GM18499 (cell line): ENCODE results near the gene TERB2.
"Not testable (repeated sequence)": the region's sequence is repeated elsewhere in the genome, so short reads cannot be mapped to it uniquely, and the experiment has no call there.

ENCODE experiments used
- ATAC-seq: cut with Tn5 transposase; IDR thresholded peaks from one replicate; pipeline ENCODE4 v1.9.1; 2021; ENCODE audit warnings: moderate number of reproducible peaks; ENCODE audit not compliant: insufficient read depth, unreplicated experiment

The TERB2 gene, protein sequence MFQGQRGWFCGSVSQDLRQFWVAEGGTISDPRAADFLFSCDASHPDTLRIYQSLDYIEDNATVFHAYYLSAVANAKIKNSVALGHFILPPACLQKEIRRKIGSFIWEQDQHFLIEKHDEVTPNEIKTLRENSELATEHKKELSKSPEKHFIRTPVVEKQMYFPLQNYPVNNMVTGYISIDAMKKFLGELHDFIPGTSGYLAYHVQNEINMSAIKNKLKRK

DNA sequence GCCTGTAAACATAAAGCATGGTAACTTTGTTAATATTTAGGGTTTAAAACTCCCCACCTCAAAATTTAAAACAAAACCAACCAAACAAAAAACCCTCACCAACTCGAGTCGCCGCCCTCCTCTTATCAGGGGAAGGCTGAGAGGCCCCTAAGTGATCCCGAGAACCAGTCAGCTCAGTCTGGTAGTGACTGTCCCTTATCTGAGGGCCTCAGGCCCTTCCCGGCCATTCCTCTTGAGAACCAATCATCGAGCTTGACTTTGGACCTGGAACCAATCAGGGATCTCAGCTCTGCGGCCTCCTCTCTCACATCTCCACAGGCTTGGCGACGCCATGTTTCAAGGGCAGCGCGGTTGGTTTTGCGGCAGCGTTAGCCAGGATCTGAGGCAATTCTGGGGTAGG is at the start of gene TERB2:
TSS of gene TERB2 (plus strand) at position 300 of the 400 bp plus-strand sequence. CDS start at position 332, 32 bp downstream.
- ATAC-seq: no peak

DNA sequence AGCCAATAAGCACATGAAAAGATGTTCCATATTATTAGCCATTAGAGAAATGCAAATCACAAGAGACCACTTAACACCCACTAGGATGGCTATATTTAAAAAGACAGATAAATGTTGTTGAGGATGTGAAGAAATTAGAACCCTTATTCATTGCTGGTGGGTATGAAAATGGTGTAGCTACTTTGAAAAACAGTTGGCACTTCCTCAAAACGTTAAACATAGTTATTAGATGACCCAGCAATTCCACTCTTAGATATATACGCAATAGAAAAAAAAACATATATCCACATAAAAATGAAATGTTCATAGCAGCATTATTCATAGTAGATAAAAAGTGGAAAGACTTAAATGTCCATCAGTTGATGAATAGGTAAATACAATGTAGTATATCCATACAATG is 47.1 kb upstream of the TERB2 start:
- ATAC-seq: no peak

DNA sequence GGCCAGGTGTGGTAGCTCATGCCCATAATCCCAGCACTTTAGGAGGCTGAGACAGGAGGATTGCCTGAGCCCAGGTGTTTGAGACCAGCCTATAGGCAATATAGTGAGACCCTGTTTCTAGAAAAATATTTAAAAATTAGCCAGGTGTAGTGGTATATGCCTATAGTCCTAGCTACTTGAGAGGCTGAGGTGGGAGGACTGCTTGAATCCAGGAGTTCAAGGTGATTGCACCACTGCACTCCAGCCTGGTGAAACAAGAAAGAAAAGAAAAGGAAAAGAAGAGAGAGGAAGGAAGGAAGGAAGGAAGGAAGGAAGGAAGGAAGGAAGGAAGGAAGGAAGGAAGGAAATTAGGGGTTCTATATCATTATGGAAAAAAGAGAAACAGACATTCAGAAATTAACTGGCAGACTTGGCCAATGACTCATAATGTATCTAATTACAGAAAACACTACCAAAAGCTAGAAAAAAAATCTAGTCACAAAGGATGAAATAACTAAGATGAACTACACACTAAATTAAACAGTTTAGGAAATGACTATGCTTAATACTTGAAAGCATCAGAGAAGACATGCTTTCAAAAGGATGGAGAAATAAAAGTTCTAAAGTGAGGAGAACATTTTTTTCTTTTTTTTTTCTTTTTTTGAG is 45.4 kb upstream of the TERB2 start:
- ATAC-seq: no peak

DNA sequence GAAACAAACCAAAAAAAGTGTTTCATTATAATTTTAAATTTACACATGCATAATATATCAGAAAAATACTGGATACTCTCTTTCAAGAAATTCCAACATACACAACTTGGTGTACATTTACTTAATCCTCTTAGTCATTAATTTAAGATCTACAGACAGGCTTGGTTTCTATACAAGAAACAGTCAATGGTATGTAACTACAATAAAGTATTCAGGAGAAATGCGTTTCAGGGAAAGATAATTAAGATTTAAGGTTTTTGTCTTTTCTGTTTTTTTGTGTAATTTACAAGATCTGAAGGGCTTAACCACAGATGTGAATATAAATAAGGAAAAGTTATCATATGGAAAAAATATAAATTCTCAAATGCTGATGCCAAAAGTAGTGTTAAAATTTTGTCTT is 44.3 kb upstream of the TERB2 start:
- not testable (repeated sequence) for ATAC-seq

DNA sequence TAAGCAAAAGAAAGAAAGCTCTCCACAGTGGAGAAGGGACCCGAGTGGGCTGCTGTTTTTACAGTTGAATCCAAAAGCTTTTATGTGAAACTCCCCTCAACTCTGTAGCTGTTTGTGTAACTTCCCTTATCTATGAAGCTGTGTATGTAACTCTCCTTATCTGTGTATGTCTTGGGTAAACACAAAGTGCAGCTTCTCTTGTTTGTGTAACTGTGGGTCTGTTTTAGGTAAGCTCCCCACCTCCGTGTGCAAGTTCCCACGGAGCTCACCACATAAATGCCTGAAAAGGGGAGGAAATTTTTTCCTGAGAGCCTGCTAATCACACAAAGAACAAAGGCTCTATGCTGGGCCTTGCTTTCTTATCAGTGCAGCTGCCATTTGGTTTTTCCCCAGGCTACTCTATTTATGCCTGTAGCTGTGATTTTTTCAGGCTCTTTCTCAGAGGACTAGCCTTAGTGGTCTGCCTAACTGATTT is 43.5 kb upstream of the TERB2 start:
- ATAC-seq: not testable (repeated sequence)

DNA sequence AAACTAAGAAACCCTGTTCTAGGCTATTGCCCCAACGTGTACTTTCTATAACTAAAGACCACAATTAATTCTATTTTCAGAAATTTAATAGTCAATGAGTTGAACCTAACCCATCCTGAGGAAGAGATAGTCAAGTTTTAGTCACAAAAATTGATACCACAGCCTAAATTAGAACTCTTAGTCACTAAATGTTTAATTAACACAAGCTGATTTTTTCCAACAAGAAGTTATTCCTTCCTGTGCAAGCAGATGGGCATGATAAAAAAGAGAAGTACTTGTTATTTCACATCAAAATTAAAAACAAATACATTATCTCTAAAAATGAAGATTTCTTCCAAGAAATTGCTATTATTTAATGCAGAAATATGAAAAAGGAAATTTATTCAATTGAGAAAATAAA is 38.4 kb upstream of the TERB2 start:
- no peak for ATAC-seq

DNA sequence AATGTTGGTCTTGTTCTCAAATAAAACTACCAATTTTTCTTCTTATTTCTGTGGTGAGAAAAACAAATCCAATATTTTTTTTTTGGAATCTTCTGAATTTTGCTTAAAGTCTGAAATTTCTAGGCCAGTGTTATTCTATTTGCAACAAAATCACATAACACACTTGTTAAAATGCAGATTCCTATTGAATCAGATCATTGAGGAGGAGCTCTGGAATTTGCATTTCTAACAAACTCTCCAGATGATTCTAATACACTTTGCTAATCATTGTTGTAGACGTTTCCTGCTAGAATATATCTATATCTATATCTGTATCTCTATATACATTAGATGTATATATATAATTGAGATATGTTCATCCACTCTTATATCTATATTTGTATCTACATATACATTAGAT is 27.8 kb upstream of the TERB2 start:
- not testable (repeated sequence) for ATAC-seq

DNA sequence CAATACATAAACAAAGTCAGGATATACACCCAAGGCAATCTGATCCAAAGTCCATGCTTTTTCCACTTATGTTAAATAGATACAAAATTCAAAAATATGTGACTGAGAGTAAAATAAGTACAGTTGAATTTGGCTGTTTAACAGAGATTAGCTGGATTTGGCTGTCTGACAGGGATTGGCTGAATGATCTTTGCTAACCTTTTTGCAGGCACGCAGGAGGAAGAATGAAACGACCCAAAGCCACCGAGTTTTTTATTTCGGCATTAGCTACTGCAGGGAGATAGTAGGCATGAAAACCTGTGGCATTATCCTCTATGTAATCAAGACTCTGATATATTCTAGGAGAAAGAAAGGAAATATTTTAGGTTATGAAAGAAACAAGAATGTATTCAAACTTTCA is 26.2 kb upstream of the TERB2 start:
- not testable (repeated sequence) for ATAC-seq

DNA sequence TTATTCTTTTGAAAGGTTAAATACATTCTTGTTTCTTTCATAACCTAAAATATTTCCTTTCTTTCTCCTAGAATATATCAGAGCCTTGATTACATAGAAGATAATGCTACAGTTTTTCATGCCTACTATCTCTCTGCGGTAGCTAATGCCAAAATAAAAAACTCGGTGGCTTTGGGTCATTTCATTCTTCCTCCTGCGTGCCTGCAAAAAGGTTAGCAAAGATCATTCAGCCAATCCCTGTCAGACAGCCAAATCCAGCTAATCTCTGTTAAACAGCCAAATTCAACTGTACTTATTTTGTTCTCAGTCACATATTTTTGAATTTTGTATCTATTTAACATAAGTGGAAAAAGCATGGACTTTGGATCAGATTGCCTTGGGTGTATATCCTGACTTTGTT is 1.8 kb downstream of the TERB2 start:
- ATAC-seq: not testable (repeated sequence)

DNA sequence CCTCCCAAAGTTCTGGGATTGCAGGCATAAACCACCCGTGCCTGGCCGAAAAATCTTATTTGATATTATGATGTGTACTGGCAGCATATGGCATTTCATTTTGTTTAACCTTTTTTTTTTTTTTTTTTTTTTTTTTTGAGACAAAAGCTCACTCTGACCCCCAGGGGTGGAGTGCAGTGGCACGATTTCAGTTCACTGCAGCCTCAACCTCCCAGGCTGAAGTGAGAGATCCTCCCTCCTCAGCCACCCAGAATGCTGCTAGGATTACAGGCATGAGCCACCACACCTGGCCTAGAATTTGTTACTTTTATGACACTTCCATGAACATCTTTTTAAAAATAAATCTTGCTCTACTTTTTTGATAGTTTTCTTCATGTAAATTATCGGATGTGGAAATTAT is 12.0 kb downstream of the TERB2 start:
- ATAC-seq: no peak

DNA sequence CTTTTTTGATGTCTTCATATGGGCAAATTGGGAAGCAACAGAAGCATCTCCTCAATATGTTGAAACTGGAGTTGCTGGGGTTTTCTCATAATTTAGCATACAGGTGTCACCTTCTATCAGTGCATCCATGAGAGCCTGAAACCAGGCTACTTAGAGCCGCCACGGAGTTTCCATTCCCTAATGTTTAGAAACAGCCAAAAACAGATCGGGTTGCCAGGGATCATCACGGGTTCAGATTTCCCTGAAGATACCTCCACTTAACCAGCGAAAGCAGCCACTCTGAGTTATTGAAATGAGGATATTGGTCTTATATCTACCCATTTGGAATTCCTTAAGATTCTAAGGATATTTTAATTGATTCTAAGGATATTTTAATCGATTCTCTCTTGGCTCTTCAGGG is 14.5 kb downstream of the TERB2 start:
- no peak for ATAC-seq

DNA sequence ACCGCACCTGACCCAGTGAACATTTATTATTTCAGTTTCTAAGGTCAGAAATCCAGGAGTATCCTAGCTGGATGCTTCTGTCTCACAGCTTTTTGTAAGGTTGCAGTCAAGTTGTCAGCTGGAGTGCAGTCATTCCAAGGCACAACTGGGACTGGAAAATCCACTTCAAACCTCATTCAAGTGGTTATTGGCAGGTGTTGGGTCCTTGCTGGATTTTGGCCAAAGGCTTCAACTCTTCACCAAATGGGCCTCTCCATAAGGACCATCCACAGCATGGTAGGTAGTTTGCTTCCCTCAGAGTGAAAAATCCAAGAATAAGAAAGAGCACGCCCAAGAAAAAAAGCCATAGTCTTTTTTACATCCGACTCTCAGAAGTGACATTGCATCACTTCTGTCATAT is 19.7 kb downstream of the TERB2 start:
- ATAC-seq: not testable (repeated sequence)

DNA sequence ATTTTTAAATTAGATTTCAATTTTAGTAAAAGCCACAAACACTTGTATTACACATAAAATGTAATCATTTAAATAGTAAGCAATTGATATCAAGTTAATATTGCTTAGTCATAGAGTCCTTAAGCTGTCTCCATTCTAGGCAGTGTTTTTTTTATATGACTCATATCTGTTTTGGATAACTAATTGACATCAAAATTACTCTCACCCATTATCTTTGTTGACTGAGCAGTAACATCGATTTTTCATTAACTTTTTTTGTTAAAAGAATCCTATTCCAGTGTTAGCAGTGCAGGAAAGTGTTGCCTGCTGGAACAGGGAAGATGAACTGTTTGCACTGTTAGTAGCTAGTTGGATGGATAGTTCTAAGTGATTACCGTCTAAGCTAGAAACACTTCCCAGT is 21.3 kb downstream of the TERB2 start:
- ATAC-seq: not testable (repeated sequence)

DNA sequence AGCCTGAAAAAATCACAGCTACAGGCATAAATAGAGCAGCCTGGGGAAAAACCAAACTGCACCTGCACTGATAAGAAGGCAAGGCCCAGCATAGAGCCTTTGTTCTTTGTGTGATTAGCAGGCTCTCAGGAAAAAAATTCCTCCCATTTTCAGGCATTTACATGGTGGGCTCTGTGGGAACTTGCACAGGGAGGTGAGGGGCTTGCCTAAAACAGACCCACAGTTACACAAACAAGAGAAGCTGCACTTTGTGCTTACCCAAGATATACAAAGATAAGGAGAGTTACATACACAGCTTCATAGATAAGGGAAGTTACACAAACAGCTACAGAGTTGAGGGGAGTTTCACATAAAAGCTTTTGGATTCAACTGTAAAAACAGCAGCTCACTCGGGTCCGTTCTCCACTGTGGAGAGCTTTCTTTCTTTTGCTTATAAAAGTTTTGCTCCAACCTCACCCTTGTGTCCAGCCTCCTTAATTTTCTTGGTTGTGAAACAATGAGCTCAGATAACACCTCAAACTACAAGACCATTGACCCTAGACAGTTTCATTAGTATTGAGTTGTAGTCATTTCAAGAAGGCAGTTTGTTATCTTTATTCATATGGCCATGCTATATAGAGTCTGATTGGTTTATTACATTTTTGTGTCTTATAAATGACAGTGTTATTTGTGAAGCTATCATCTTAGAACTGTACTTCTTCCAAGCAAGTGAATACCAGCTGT is 23.3 kb downstream of the TERB2 start:
- ATAC-seq: not testable (repeated sequence)

DNA sequence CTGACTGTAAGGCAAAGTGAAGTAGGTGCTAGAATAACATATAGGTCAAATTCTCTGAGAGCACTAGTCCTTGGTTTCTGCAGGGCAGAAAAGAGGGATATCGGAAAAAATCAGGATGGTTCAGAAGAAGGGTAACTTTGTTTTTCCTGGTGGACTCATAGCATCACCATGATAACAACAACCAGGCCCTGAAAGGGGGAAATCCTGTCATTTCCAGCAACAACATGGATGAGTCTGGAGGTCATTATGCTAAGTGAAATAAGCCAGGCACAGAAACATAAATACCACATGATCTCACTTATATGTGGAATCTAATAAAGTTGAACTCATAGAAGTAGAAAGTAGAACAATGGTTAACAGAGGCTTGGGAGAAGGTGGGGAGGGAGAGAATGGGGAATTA is 27.7 kb downstream of the TERB2 start:
- not testable (repeated sequence) for ATAC-seq

DNA sequence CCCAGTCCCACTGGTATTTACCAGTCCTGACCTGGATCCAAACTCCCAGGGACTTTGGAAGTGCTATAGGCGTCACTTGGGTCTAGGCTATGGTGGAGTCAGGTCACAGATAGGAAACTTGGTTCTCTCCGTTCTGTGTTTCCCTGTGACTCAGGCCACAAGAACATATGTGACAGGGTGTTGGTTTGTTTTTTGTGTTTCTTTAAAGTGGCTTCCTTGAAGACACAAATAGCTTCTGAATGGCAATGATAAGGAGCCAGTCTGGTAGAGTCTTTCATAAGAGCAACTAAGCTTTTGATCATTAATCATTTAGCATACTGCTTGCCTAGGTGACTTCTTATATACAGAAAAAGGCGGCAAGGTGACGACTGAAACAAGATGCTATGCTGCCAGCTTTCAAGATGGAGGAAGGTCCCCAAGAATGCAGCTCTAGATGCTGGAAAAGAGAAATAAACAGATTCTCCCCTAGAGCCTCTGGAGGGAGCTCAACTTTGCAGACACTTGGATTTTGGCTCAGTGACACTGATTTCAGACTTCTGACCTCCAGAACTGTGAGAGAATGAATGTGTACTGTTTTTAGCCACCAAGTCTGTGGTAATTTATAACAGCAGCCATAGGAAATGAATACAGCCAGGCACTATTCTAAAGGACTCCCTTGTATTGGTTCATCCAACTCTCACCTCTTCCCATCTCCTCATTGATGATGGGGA is 30.0 kb downstream of the TERB2 start:
- ATAC-seq: not testable (repeated sequence)

DNA sequence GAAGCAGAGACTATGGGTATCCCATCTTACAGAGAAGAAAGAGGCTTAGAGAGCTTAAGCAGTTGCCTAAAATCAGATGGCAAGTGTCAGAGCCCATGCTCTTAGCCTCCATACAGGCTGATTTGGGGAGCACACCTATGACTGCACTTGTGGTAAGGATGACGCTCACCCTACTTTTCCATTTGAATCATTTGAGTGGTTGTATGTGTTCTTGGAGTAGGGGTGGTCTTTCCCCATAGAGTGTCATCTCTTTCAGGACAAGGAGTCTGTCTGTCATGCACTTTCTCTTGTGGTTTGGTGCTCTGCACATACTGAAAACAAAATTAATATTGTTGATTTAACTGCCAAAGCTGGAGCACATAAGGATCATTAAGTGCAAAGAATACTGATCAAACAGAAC is 31.2 kb downstream of the TERB2 start:
- not testable (repeated sequence) for ATAC-seq

DNA sequence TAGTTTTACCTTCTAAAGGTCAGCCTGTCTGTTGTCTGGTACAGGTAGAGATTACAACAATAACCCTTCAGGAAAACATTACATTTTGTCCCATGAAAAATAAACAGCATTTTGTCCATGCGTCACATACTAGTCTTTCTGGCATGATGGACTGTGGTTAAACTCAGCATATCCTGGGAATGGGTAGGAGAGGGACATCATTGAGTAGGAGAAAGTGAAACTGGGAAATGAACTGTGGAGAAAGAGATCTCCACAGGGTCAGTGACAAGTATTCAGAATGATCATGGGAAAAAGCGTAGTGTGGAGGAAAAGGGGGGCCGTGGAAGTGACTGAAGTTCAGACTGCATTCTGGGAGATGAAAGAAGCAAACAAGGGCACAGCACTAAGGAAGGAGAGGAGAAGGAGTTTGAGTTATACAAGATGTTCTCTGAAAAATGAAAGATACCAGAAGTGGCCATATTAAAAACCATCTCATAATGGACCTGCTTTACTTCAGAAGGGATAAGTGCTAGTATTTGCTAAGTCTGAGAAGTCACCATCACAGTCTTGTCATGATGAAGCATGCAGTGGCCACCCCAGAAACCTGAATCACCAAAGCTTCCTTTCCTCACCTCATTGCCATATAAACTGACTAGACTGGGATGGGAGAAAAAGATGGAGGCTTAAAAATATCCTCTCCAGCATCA is 31.8 kb downstream of the TERB2 start:
- not testable (repeated sequence) for ATAC-seq

DNA sequence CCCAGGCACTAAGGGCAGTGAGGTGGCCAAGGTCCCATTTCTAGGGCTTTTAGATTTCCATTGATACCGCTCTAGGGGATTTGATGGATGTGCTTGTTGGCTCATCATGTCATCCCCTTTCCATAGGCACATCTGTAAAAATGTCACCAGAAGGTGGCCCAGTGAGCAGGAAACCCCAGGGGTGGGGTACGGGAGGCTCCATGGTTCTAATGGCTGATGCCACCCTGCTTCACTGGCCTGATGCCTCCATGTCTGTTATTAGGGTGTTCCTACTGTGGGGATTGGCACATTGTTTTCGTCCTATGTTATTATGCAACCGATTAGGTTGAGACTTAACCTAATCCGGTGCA is 32.4 kb downstream of the TERB2 start:
- not testable (repeated sequence) for ATAC-seq

DNA sequence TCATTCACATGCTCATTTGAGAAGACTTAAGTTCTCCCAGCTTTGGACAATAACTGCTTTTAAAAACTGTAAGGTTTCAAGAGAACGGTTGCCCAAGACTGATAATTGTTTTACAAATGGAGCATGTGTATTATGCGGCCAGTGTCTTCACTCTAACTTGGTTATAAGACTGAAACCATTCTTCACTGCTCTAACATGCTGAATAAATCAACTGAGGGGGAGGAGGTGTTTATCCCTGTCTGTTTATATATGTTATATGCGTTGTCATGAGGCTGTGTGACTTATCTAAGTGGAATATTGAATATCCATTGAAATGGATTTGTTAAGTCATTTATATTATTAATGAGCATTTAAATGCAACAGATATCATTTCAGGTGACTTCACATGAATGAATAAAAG is 41.1 kb downstream of the TERB2 start:
- not testable (repeated sequence) for ATAC-seq
